Inflammatory macrophage (primary cell): Measurements from ENCODE around the gene MRGPRX4.

ENCODE experiments used
- DNase-seq, 2 donors: peaks; one replicate each; pipeline ENCODE4 v3.0.0-alpha.2; 2020 to 2022

Gene MRGPRX4

DNA sequence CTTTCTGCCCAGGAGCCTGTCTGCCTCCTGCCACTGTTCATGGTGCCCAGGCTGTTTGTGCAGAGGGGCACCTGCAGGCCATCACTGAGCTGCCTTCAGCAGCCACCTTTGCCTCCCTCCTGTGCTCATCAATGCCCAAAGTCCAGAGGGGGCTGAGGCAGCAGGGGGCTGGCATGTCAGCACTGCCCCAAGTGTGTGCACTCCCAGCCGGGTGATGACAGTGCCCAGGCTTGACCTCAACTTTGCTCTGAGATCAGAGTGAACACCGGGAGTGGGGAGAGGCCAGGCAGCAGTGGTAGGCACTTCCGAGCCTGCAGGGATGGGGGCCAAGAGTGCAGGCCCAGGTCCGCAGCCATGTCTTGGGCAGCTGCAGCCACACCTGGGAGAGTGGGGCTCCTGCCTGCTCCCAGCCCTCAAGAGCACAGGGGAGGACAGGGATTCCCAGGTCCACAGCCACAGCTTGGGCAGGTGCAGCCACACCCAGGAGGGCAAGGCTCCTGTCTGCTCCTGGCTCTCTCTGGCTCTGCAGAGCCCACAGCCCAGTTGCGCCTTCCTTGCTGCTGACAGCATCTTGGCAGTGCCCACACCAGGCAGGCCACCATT lies 48.7 kb downstream of the MRGPRX4 start:
- no peak for DNase-seq

DNA sequence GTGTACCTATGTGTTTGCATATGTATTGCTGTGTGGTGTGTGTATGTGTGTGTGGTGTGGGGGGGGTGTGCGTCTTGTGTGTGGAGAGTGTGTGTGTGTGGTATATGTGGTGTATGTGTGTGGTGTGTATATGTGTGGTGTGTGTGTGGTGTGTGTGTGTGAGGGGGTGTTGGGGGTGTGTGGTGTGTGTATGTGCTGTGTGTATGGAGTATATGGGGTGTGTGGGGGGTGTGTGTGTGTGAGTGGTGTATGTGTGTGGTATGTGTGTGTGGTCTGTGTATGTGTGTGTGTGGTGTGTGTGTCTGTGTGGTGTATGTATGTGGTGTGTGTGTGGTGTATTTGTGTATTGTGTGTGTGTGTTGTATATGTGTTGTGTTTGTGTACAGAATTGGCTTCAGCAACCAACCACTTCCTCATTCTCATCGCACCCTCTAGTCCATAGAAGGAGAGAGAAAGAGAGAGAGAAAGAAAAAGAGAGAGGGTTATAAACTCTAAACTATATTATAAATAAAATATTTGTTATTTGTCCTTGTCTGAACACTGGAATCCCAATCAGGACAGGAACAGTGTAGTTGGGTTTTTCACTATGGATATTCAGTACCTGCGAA lies 50.3 kb downstream of the MRGPRX4 start:
- DNase-seq: no peak
